ENCODE results near the gene USP9X. TPM values are rescaled to one million over a fixed set of nuclear protein-coding genes. Genes with fewer than 3 reads are reported as not detected.
A peak's percentile ranks its signal among the peaks of the same experiment; 100 is the strongest.

The USP9X gene
- total and polyA plus RNA-seq, 9 of the 15 experiments (the other 6 are each of a cell fraction or from before 2014, with no cell fraction given), result 10.9 to 47.8 (median 29.5) TPM

DNA sequence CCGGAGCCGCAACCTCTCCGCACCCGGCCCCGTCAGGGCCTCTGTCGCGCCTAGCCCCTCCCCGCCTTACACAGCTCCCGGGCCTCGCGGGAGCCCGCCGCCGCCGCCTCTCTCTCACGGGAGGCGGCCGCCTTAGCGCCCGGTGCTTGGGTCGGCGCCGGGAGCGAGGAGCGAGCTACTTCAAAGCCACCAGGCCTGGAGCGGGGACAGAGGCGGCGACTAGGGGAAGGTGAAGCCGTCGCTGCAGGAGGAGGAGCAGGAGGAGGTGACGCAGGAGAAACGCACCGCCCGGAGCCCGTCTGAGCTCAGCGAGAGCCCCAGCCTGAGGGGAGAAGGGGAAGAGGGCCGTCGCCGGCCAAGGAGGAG is 250 bp downstream of the USP9X start (continued):
- no peak for TF ChIP-seq CBX2 (IDR thresholded peaks at IDR 0.05; ENCODE audit: insufficient read depth, low read length, poor library complexity, severe bottlenecking)
- no peak for TF ChIP-seq TCF3 (CRISPR knock-in tag; IDR thresholded peaks at IDR 0.05)

DNA sequence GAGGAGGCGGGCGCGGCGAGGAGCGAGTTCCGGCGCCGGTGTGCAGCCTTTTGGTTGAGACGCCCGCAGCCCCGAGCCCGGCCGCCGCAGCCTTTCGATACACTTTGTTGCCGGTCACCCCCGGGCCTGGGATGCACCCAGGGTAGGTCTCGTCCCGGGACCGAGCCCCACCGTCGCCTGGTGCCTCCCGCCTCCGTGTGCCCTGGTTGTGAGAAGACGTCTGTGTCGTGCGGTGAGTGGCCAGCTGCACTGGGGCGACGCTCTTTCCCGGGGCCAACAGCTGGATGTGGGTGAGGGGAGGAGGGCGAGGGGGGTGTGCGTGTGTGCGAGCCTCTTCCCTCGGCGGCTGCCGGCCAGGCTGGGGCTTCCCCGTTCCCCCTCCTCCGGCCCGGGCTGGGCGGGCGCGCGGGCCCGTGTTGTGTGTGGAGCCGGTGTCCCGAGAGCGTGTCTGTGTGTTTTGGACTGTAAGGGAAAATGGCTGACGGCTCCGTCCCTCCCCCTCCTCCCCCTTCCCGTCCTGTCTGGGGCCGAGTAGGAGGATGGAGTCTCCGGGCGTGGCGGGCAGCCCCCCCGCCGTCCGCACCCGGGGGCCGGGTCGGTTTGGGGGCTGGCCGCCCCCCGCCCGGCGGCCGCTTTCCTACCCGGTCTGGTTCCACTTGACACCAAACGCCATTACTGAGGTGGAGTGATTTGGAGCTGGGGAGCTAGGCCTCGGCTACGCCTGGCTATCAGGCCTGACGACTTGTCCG is 807 bp downstream of the USP9X start:
- Histone ChIP-seq H3K9me1 (ENCODE audit: control insufficient read depth, insufficient read depth, low read length) (no peaks in the 10 kb centered on the region), H3K79me2 (ENCODE audit: control insufficient read depth, insufficient read depth, low read length) (peaks cover 57% of the 10 kb centered on the region), H3K36me3 (ENCODE audit: control insufficient read depth, insufficient read depth, low read length) (peaks cover 21% of the 10 kb centered on the region), H3K4me1 (replicated peaks in 1 of 2; ENCODE audit: control insufficient read depth in 2 of 2, insufficient read depth in 2 of 2, low read length in 2 of 2) (peaks cover 11 to 16% of the 10 kb centered on the region in 2 experiments; a peak in 4 of 5 replicates), H3K27me3 (ENCODE audit: control insufficient read depth in 2 of 2, insufficient read depth in 2 of 2, low read length in 2 of 2) (no peaks in the 10 kb centered on the region), H3K4me3 (peak overlapping the region; percentile 90), H3K27ac (ENCODE audit: extremely low read depth, low read depth, low read length) (peak overlapping the region; percentile 100), H3K9me3 (replicated peaks; ENCODE audit: control insufficient read depth, insufficient read depth, low read depth, low read length) (no peaks in the 10 kb centered on the region), H2AFZ (ENCODE audit: low read depth, low read length) (peak overlapping the region; percentile 44; the same call in 1 of the 2 replicates), H3K4me2 (ENCODE audit: insufficient read depth, low read length) (peak overlapping the region; percentile 85), H4K20me1 (replicated peaks; ENCODE audit: control insufficient read depth, insufficient read depth, low read length) (peaks cover 30% of the 10 kb centered on the region), H3K9ac (ENCODE audit: insufficient read depth in 1 of 2, low read depth in 2 of 2, low read length in 2 of 2) (peak overlapping the region; percentile 91 to 99)
- in situ Hi-C loops (cut with MboI), result no loop called here
- DNase-seq (ENCODE audit: extremely low read depth in 1 of 4, low spot score in 3 of 4) (peak in 2 of 4 experiments; percentile 35 to 51), FAIRE-seq (peak; percentile 86), ATAC-seq (peak; percentile 56)
- no TSS peak for BruUV-seq (replicated peaks)
- 0% methylated on average over 11 of the region's 71 CpGs for WGBS (ENCODE audit: insufficient coverage, low coverage, missing lambda C conversion rate)
- intact Hi-C loops (cut with micrococcal nuclease), result loop anchor here (5.0 kb wide), 2 partner anchors 59 to 74 kb away; no protein-coding TSS in a partner anchor
- ChIA-PET CTCF (ENCODE audit: low intra/inter-chr PET ratio) (no interaction called here), POLR2A (interaction anchor here (0.6 to 1.9 kb wide), 8 partner anchors 9 to 213 kb away, joined by 3 to 7 read pairs (median 3); no protein-coding TSS in a partner anchor)
- TF ChIP-seq ZFX (CRISPR knock-in tag; IDR thresholded peaks at IDR 0.05), result peak; percentile 95
- TF ChIP-seq PHTF2 (CRISPR knock-in tag; IDR thresholded peaks at IDR 0.05), result no peak
- TF ChIP-seq, protein P1, sequence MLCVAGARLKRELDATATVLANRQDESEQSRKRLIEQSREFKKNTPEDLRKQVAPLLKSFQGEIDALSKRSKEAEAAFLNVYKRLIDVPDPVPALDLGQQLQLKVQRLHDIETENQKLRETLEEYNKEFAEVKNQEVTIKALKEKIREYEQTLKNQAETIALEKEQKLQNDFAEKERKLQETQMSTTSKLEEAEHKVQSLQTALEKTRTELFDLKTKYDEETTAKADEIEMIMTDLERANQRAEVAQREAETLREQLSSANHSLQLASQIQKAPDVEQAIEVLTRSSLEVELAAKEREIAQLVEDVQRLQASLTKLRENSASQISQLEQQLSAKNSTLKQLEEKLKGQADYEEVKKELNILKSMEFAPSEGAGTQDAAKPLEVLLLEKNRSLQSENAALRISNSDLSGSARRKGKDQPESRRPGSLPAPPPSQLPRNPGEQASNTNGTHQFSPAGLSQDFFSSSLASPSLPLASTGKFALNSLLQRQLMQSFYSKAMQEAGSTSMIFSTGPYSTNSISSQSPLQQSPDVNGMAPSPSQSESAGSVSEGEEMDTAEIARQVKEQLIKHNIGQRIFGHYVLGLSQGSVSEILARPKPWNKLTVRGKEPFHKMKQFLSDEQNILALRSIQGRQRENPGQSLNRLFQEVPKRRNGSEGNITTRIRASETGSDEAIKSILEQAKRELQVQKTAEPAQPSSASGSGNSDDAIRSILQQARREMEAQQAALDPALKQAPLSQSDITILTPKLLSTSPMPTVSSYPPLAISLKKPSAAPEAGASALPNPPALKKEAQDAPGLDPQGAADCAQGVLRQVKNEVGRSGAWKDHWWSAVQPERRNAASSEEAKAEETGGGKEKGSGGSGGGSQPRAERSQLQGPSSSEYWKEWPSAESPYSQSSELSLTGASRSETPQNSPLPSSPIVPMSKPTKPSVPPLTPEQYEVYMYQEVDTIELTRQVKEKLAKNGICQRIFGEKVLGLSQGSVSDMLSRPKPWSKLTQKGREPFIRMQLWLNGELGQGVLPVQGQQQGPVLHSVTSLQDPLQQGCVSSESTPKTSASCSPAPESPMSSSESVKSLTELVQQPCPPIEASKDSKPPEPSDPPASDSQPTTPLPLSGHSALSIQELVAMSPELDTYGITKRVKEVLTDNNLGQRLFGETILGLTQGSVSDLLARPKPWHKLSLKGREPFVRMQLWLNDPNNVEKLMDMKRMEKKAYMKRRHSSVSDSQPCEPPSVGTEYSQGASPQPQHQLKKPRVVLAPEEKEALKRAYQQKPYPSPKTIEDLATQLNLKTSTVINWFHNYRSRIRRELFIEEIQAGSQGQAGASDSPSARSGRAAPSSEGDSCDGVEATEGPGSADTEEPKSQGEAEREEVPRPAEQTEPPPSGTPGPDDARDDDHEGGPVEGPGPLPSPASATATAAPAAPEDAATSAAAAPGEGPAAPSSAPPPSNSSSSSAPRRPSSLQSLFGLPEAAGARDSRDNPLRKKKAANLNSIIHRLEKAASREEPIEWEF (CRISPR knock-in tag; IDR thresholded peaks at IDR 0.05), result 0 out of 2 replicates have a peak, but pooled peaks have one; percentile 33
- 0 out of 2 replicates have a peak, but pooled peaks have one; percentile 16 for TF ChIP-seq ZC3H4 (CRISPR knock-in tag; IDR thresholded peaks at IDR 0.05; ENCODE audit: borderline replicate concordance)
- TF ChIP-seq CXXC5 (CRISPR knock-in tag; IDR thresholded peaks at IDR 0.05), result peak; percentile 53
- TF ChIP-seq BMI1 (IDR thresholded peaks at IDR 0.05; ENCODE audit: low read length), result no peak
- TF ChIP-seq, protein P2, sequence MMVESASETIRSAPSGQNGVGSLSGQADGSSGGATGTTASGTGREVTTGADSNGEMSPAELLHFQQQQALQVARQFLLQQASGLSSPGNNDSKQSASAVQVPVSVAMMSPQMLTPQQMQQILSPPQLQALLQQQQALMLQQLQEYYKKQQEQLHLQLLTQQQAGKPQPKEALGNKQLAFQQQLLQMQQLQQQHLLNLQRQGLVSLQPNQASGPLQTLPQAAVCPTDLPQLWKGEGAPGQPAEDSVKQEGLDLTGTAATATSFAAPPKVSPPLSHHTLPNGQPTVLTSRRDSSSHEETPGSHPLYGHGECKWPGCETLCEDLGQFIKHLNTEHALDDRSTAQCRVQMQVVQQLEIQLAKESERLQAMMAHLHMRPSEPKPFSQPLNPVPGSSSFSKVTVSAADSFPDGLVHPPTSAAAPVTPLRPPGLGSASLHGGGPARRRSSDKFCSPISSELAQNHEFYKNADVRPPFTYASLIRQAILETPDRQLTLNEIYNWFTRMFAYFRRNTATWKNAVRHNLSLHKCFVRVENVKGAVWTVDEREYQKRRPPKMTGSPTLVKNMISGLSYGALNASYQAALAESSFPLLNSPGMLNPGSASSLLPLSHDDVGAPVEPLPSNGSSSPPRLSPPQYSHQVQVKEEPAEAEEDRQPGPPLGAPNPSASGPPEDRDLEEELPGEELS (CRISPR knock-in tag; IDR thresholded peaks at IDR 0.05; ENCODE audit: borderline replicate concordance), result no peak
- TF ChIP-seq, protein P3, sequence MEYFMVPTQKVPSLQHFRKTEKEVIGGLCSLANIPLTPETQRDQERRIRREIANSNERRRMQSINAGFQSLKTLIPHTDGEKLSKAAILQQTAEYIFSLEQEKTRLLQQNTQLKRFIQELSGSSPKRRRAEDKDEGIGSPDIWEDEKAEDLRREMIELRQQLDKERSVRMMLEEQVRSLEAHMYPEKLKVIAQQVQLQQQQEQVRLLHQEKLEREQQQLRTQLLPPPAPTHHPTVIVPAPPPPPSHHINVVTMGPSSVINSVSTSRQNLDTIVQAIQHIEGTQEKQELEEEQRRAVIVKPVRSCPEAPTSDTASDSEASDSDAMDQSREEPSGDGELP (CRISPR knock-in tag; IDR thresholded peaks at IDR 0.05; ENCODE audit: borderline replicate concordance), result peak; percentile 81
